Mucosa of gallbladder (tissue), 1 donor: Measurements from ENCODE around the gene POR. TPM values are rescaled to one million over a fixed set of nuclear protein-coding genes. Genes with fewer than 3 reads are reported as not detected.
"Not testable (repeated sequence)": the region's sequence is repeated elsewhere in the genome, so short reads cannot be mapped to it uniquely, and the experiment has no call there.

Source experiments
- DNase-seq: peaks from one replicate; pipeline ENCODE4 v3.0.0-alpha.2; 2020; ENCODE audit warnings: low spot score
- total RNA-seq: library from RNA; stranded (reverse); gene quantifications from one replicate; pipeline ENCODE4 v1.2.1, GENCODE V29; 2021
- donor health status: DM: no; HTN: no; CAD: no.

Gene POR
- total RNA-seq, result 195 TPM

GRCh38 chr7:75914655-75915415, at the start of gene POR:
Gene POR (plus strand): TSS chr7:75915155. CDS start chr7:75954002, 38,847 bp downstream.
- DNase-seq, result peak; percentile 96

DNA sequence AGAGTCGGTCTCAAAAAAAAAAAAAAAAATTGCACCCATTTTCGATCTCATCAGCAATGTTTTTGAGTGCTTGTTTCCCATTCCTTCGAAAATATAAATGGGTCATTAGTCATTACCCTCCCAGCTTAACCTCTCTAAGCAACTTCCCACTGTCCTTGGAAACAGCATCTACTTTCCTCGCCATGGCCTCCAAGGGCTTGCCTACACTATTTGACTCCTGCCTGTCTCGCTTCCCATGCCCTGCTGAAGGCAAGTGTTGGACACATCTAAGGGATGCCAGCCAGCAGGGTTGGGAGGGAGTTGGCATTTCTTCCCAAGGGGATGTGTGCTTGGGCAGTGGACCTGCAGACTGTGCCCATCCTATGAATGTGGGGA, 48.9 kb upstream of the POR start:
- DNase-seq, result no peak

GRCh38 chr7:75866489-75867389, 48.2 kb upstream of the POR start:
- DNase-seq, result peak; percentile 55

DNA sequence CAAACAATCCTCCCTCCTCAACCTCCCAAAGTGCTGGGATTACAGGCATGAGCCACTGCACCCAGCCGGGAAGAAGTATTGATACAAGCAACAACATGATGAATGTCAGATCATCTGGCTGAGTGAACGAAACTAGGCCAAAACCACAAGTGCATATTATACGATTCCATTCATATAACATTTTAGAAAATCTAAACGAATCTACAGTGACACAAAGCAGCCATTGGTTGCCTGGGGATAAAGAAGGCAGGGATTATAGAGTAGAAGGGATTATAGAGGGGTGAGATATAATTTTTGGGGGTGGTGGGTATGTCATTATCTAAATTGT, 47.6 kb upstream of the POR start:
- DNase-seq, result no peak

- no peak for DNase-seq
Observed at GRCh38 chr7:75868153-75868552, 46.8 kb upstream of the POR start.

DNA sequence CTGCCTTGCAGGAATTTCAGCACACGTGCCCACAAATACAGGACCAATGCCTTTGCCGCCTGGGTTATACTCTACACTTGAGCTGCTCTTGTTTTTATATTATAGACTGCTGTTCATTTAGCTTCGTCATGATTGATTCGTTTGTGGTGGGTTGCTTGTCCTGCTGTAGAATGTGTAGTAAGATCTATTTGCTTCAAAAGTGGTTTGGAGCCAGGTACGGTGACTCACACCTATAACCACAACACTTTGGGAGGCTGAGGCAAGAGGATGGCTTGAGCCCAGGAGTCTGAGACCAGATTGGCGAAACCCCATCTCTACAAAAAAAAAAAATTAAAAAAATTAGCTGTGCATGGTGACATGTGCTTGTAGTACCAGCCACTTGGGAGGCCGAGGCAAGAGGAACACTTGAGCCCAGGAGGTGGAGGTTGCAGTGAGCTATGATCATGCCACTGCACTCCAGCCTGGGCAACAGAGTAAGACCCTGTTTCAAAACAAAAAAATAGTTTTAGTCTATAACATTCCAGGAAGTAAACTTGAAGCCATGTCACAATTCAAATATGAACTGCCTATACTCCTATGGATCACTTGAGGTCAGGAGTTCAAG, 45.1 kb upstream of the POR start:
- no peak for DNase-seq

- no peak for DNase-seq
Observed at GRCh38 chr7:75870557-75871161, 44.3 kb upstream of the POR start.

DNA sequence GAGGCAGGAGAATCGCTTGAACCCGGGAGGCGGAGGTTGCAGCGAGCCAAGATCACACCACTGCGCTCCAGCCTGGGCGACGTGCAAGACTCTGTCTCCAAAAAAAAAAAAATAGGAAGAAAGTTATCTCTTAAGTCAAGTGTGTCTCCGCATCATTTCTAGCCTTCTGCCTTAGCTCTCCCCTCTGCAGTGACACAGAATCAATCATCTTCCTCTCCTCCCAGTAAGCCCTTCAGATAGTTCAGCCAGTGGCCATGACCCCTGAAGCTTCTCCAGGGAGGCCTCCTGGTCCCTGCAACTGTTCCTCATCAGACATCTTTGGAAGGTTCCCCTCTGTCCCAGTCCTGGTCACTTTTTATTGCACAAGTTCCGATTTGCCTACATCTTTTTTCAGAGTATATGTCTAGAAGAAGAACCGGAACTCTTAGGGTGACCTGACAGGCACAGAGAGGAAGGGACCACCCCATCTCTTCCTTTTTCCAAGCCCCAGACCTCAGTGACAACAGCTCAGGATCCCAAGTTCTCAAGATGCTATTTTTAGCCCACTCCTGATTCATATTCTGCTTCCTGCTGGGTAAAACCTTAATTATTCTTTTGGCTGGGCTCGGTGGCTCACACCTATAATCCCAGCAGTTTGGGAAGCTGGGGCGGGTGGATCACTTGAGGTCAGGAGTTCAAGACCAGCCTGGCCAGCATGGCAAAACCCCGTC, 42.7 kb upstream of the POR start:
- DNase-seq, result no peak

DNA sequence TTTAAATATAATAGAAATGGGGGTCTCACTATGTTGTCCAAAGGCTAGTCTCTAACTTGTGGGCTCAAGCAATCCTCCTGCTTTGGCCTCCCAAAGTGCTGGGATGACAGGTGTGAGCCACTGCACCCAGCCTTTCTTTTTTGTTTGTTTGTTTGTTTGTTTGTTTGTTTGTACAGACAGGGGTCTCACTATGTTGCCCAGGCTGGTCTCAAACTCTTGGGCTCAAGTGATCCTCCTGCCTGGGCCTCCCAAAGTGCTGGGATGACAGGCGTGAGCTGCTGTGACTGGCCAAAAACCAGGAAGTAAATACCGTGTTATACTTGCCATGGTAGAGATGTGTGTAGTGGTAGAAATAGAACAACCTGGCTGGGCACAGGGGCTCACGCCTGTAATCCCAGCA, 40.8 kb upstream of the POR start:
- DNase-seq, result not testable (repeated sequence)

DNA sequence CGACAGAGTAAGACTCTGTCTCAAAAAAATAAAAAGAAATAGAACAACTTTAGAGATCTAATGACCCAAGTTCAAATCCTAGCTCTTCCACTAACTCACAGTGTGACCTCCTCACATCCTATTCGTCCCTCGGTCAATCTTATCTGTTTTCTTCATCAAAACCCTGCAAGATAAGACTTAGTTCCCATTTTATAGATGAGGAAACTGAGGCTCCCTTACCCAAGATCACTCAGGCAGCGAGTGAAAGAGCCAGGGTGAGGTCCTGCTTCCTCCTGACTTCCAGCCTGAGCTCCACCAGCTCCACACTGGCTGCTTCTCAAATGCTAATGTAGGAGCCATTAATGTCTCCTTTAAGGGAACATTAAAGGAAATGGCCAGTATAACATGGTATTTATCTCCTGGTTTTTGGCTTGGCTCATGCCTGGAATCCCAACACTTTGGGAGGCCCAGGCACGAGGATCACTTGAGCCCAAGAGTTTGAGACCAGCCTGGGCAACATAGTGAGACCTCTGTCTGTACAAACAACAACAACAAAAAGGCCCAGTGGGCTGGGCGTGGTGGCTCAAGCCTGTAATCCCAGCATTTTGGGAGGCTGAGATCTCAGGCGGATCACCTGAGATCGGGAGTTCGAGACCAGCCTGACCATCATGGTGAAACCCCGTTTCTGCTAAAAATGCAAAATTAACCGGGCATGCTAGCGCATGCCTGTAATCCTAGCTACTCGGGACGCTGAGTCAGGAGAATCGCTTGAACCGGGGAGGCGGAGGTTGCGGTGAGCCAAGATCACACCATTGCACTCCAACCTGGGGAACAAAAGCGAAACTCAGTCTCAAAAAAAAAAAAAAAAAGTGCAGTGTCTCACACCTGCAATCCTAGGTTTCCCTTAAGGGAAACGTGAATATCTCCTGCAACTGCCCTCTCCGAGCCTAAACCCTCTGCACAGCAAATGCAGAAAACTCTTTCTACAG, 39.6 kb upstream of the POR start:
- no peak for DNase-seq

DNA sequence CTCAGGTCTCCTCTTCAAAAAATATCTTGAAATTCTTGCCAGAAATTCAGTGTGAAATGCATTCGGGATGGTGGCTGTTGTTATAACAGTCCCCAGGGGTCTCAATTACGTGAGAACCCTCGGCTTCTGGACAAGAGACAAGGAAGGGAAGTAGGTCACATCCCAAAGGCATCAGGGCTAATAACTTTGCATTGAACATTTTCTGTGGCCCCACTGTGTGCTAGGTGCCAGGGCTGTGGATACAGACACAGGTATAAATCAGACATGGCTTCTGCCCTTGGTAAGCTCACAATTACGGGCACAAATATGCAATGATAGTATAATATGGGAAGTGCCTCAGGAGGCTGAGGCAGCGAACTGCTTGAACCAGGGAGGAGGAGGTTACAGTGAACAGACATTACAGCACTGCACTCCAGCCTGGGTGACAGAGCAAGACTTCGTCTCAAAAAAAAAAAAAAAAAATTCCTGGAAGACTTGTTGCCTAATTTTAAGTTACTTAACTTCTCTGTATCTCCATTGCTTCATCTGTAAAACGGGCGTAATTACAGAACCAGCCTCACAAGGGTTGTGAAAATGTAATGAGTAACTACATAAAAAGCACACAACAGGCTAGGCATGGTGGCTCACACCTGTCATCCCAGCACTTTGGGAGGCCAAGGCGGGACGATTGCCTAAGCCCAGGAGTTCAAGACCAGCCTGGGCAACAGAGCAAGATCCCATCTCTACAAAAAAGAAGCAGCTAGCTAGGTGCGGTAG, 38.7 kb upstream of the POR start:
- no peak for DNase-seq

DNA sequence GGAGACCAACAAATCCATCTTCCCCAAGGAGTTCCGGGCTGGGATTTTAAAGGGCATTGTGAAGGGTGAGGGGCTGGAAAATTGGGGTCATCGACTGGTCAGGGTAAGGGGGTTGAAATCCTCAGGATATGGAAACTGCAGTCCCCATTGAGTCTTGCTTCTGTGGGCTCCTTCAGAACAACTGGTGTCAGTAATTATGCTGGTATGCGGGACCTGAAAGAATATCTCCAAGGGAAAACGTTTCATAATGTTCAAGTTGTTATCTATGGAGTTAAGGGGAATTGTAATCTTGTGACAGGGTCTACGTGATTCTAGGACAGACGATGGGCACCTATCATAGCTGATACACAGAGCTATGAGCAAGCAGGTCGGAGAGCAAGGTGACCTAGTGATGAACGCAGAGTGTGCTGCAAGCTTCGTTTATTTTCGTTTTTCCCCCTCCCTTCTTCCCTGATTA, 36.6 kb upstream of the POR start:
- DNase-seq, result no peak

GRCh38 chr7:75878769-75879611, 36.0 kb upstream of the POR start, which contains the start of gene RHBDD2:
Gene RHBDD2 (plus strand): TSS chr7:75879034. CDS start chr7:75879083, 49 bp downstream.
- peak; percentile 97 for DNase-seq

- DNase-seq, result no peak
Observed at GRCh38 chr7:75879771-75880184, 35.2 kb upstream of the POR start.

GRCh38 chr7:75880242-75880641, 34.7 kb upstream of the POR start:
- no peak for DNase-seq

GRCh38 chr7:75881436-75882095, 33.4 kb upstream of the POR start:
- DNase-seq, result no peak

GRCh38 chr7:75883265-75883824, 31.6 kb upstream of the POR start:
- DNase-seq, result not testable (repeated sequence)

DNA sequence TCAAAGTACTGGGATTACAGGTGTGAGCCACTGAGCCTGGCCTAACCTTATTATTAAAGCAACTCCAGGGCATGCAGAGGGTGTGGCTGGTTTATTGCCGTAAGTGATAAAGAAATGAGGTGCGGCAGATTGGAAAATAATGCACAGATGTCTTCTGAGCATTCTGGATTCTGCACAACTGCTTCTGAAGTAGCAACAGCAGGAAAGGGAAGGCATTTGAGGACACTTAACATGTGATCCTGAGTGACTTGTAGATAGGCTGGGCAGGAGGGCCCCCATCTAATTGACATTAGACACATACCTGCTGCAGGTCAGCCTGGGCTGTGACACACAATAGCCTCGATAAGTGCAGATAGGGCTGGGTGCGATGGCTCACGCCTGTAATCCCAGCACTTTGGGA, 30.5 kb upstream of the POR start:
- no peak for DNase-seq
